PC-9 (cell line): ENCODE measurements around the gene NXT2. TPM values are rescaled to one million over a fixed set of nuclear protein-coding genes. Genes with fewer than 3 reads are reported as not detected.

Experiments used
- BruUV-seq: library from RNA; stranded (reverse); fragments of 400-500 nt; replicated peaks from 2 replicates; lab custom pipeline; 2021; lab: Mats Ljungman, UMichigan
- CTCF ChIA-PET: fragments of 300-600 bp; sonication (Branson Sonifier 250); formaldehyde crosslinking; loops from one replicate; lab custom pipeline; 2022; ENCODE audit warnings: antibody characterized with exemption; lab: Charles Lee
- POLR2A ChIA-PET: fragments of 300-600 bp; sonication (Branson Sonifier 250); formaldehyde crosslinking; loops from one replicate; lab custom pipeline; 2022; ENCODE audit warnings: antibody characterized with exemption; ENCODE audit not compliant: unreplicated experiment; lab: Charles Lee
- DNase-seq, 2 experiments: peaks; one replicate each; pipeline versions ENCODE4 v3.0.0 to v3.0.0-alpha.2; 2015 to 2022; ENCODE audit warnings: mixed read lengths in 1 of 2
- H2AFZ ChIP-seq: fragments of 200-600 bp; sonication (generic); 2 replicates; pipeline ENCODE4 v1.8.1; 2017; ENCODE audit warnings: antibody characterized with exemption
- H3F3A ChIP-seq: fragments of 200-600 bp; sonication (generic); 2 replicates; pipeline ENCODE4 v1.8.1; 2017; ENCODE audit warnings: antibody characterized with exemption, mild to moderate bottlenecking, low read depth; ENCODE audit not compliant: insufficient read depth
- H3K27ac ChIP-seq: fragments of 200-600 bp; sonication (generic); 2 replicates; pipeline ENCODE4 v1.6.1; 2016; ENCODE audit warnings: mixed run types
- H3K27me3 ChIP-seq: fragments of 200-600 bp; sonication (generic); 2 replicates; pipeline ENCODE4 v1.6.1; 2016; ENCODE audit warnings: low read depth, mixed run types; ENCODE audit not compliant: insufficient read depth
- H3K36me3 ChIP-seq: fragments of 200-600 bp; sonication (generic); 2 replicates; pipeline ENCODE4 v1.6.1; 2016; ENCODE audit warnings: low read depth, mixed run types
- H3K4me1 ChIP-seq: fragments of 200-600 bp; sonication (generic); replicated peaks from 2 replicates; pipeline ENCODE4 v1.6.1; 2016; ENCODE audit warnings: mixed run types; ENCODE audit not compliant: insufficient read depth
- H3K4me2 ChIP-seq: fragments of 200-600 bp; sonication (generic); 2 replicates; pipeline ENCODE4 v1.6.1; 2017; ENCODE audit warnings: mixed run types
- H3K4me3 ChIP-seq: fragments of 200-600 bp; sonication (generic); 2 replicates; pipeline ENCODE4 v1.6.1; 2016; ENCODE audit warnings: mixed run types
- H3K79me2 ChIP-seq: fragments of 200-600 bp; sonication (generic); 2 replicates; pipeline ENCODE4 v1.6.1; 2017; ENCODE audit warnings: low read depth, mixed run types
- H3K9me2 ChIP-seq: fragments of 200-600 bp; sonication (generic); 2 replicates; pipeline ENCODE4 v1.8.1; 2017; ENCODE audit warnings: mild to moderate bottlenecking; ENCODE audit not compliant: insufficient read depth
- H3K9me3 ChIP-seq: fragments of 200-600 bp; sonication (generic); 2 replicates; pipeline ENCODE4 v1.8.1; 2016; ENCODE audit warnings: low read depth; ENCODE audit not compliant: insufficient read depth
- H4K20me1 ChIP-seq: fragments of 200-600 bp; sonication (generic); 2 replicates; pipeline ENCODE4 v1.8.1; 2017; ENCODE audit not compliant: insufficient read depth
- CTCF ChIP-seq: fragments of 200-600 bp; sonication (generic); conservative IDR thresholded peaks from 2 replicates; pipeline ENCODE4 v1.6.1; 2017; ENCODE audit warnings: mixed run types, antibody characterized with exemption, mild to moderate bottlenecking, moderate library complexity
- EZH2 ChIP-seq: fragments of 200-600 bp; sonication (generic); IDR thresholded peaks from 2 replicates; pipeline ENCODE4 v1.8.0; 2017; ENCODE audit warnings: antibody characterized with exemption, low read depth
- intact Hi-C: fragments of 100-400 bp; cut with micrococcal nuclease; formaldehyde crosslinking; loops from one replicate; pipeline ENCODE4 v1.10.0; 2022; ENCODE audit not compliant: unreplicated experiment
- total RNA-seq: library from RNA; stranded (reverse); gene quantifications from 2 replicates; pipeline ENCODE4 v1.2.3, GENCODE V29; 2021

Gene NXT2
- total RNA-seq, 1 experiment from 2014 or later: 20.0 TPM

- TF ChIP-seq EZH2: no peak
- no peak for TF ChIP-seq CTCF
- H3K4me3 ChIP-seq: no peak overlapping the region
- peaks cover 27% of the 10 kb centered on the region; the same call in 1 of the 2 replicates for H3K27me3 ChIP-seq
- ChIA-PET CTCF (no interaction called here), POLR2A (no interaction called here)
- H3K36me3 ChIP-seq: no peaks in the 10 kb centered on the region
- H3K9me3 ChIP-seq: no peaks in the 10 kb centered on the region
- no TSS peak for BruUV-seq
- no peak for DNase-seq
- intact Hi-C loops: no loop called here
- no peaks in the 10 kb centered on the region for H3K9me2 ChIP-seq
- H3K79me2 ChIP-seq: no peaks in the 10 kb centered on the region
- no peaks in the 10 kb centered on the region for H3F3A ChIP-seq
- H4K20me1 ChIP-seq: no peaks in the 10 kb centered on the region
- no peak overlapping the region for H3K4me2 ChIP-seq
- no peaks in the 10 kb centered on the region for H3K4me1 ChIP-seq
- H3K27ac ChIP-seq: no peak overlapping the region
- H2AFZ ChIP-seq: no peak overlapping the region
Observed at GRCh38 chrX:109511113-109511512, 25.5 kb upstream of the NXT2 start.

GRCh38 chrX:109519001-109519400 lies 17.6 kb upstream of the NXT2 start:
- TF ChIP-seq EZH2 (no peak), CTCF (no peak)
- H3K27ac ChIP-seq: no peak overlapping the region
- intact Hi-C loops: no loop called here
- POLR2A ChIA-PET: no interaction called here
- no peak overlapping the region for H2AFZ ChIP-seq
- no peaks in the 10 kb centered on the region for H3K79me2 ChIP-seq
- H3K9me2 ChIP-seq: no peaks in the 10 kb centered on the region
- no peaks in the 10 kb centered on the region for H3F3A ChIP-seq
- H3K4me3 ChIP-seq: no peak overlapping the region
- no peaks in the 10 kb centered on the region for H4K20me1 ChIP-seq
- CTCF ChIA-PET: no interaction called here
- no peaks in the 10 kb centered on the region for H3K4me1 ChIP-seq
- H3K9me3 ChIP-seq: no peaks in the 10 kb centered on the region
- H3K27me3 ChIP-seq: peaks cover 37% of the 10 kb centered on the region
- H3K4me2 ChIP-seq: no peak overlapping the region
- no peak for DNase-seq
- H3K36me3 ChIP-seq: no peaks in the 10 kb centered on the region
- BruUV-seq: no TSS peak

GRCh38 chrX:109533005-109533404 lies 3.6 kb upstream of the NXT2 start:
- POLR2A ChIA-PET: no interaction called here
- Histone ChIP-seq H3K4me2 (no peak overlapping the region), H3K27me3 (no peaks in the 10 kb centered on the region), H3K27ac (no peak overlapping the region), H3K79me2 (no peaks in the 10 kb centered on the region), H3K9me3 (no peaks in the 10 kb centered on the region), H4K20me1 (no peaks in the 10 kb centered on the region), H3K4me1 (peaks cover 7% of the 10 kb centered on the region), H3K36me3 (no peaks in the 10 kb centered on the region), H3K9me2 (no peaks in the 10 kb centered on the region; the same call in 1 of the 2 replicates), H2AFZ (no peak overlapping the region), H3F3A (peaks cover 9% of the 10 kb centered on the region; the same call in 1 of the 2 replicates), H3K4me3 (no peak overlapping the region)
- CTCF ChIA-PET: no interaction called here
- no peak for DNase-seq
- no peak for TF ChIP-seq EZH2
- TF ChIP-seq CTCF: no peak
- intact Hi-C loops: loop anchor here (10.0 kb wide), 1 partner anchor 312 kb away; no protein-coding TSS in a partner anchor
- BruUV-seq: no TSS peak
